Smooth muscle cell (in vitro differentiated cells): ENCODE results near the gene CACNG4. TPM values are rescaled to one million over a fixed set of nuclear protein-coding genes. Genes with fewer than 3 reads are reported as not detected.

Source experiments
- DNase-seq: peaks from one replicate; lab custom pipeline; 2025; ENCODE audit not compliant: unreplicated experiment; lab: John Stamatoyannopoulos, UW
- H2AFZ ChIP-seq: fragments of 200-600 bp; sonication (generic); 2 replicates; pipeline ENCODE4 v1.6.0; 2016; ENCODE audit warnings: antibody characterized with exemption, low read depth, mild to moderate bottlenecking
- H3F3A ChIP-seq: fragments of 200-600 bp; sonication (generic); 2 replicates; pipeline ENCODE4 v1.6.0; 2017; ENCODE audit warnings: antibody characterized with exemption, low read depth
- H3K27ac ChIP-seq: fragments of 200-600 bp; sonication (generic); 2 replicates; pipeline ENCODE4 v1.5.1; 2016; ENCODE audit warnings: low read depth, mild to moderate bottlenecking
- H3K27me3 ChIP-seq: fragments of 200-600 bp; sonication (generic); 2 replicates; pipeline ENCODE4 v1.6.1; 2016; ENCODE audit warnings: low read depth, mild to moderate bottlenecking
- H3K36me3 ChIP-seq: fragments of 200-600 bp; sonication (generic); 2 replicates; pipeline ENCODE4 v1.5.1; 2016; ENCODE audit warnings: low read depth
- H3K4me1 ChIP-seq: fragments of 200-600 bp; sonication (generic); 2 replicates; pipeline ENCODE4 v1.5.1; 2016; ENCODE audit warnings: low read depth
- H3K4me2 ChIP-seq: fragments of 200-600 bp; sonication (generic); 2 replicates; pipeline ENCODE4 v1.6.0; 2016; ENCODE audit warnings: mild to moderate bottlenecking
- H3K4me3 ChIP-seq: fragments of 200-600 bp; sonication (generic); 2 replicates; pipeline ENCODE4 v1.5.1; 2016; ENCODE audit warnings: mild to moderate bottlenecking
- H3K79me2 ChIP-seq: fragments of 200-600 bp; sonication (generic); 2 replicates; pipeline ENCODE4 v1.6.0; 2016; ENCODE audit warnings: low read depth, mild to moderate bottlenecking
- H3K9ac ChIP-seq: fragments of 200-600 bp; sonication (generic); 2 replicates; pipeline ENCODE4 v1.6.0; 2016; ENCODE audit warnings: low read depth
- H3K9me3 ChIP-seq: fragments of 200-600 bp; sonication (generic); replicated peaks from 2 replicates; pipeline ENCODE4 v1.5.1; 2016; ENCODE audit warnings: low read depth
- H4K20me1 ChIP-seq: fragments of 200-600 bp; sonication (generic); 2 replicates; pipeline ENCODE4 v1.6.0; 2016; ENCODE audit warnings: low read depth
- CTCF ChIP-seq: fragments of 200-600 bp; sonication (generic); IDR thresholded peaks from 2 replicates; pipeline ENCODE4 v1.5.1; 2017; ENCODE audit warnings: borderline replicate concordance, mild to moderate bottlenecking, antibody characterized with exemption; ENCODE audit not compliant: insufficient read depth, poor library complexity, severe bottlenecking
- WGBS: methylation state at CpG from one replicate; pipeline ENCODE4 v1.1.7; 2016; ENCODE audit warnings: low lambda C conversion rate; 5-methylcytosine and 5-hydroxymethylcytosine counted together
- polyA plus RNA-seq: library from polyadenylated mRNA; unstranded; fragments of >200 nt; fragmentation: Nextera tagmentation; extraction: Ambion mirVana; gene quantifications from 2 replicates; pipeline ENCODE4 v1.2.1, GENCODE V29; 2016
- total RNA-seq: library from RNA; depleted of rRNA; stranded (reverse); fragments of >200 nt; gene quantifications from 2 replicates; pipeline ENCODE4 v1.2.3, GENCODE V29; 2014

Gene CACNG4
- total and polyA plus RNA-seq, 2 experiments from 2014 or later, result 1.4 to 6.5 TPM

- no peak for DNase-seq
- 95% methylated on average over 12 of the region's 12 CpGs for WGBS
- no peaks in the 10 kb centered on the region for H3K9me3 ChIP-seq
Observed at GRCh38 chr17:67018471-67019434, 54.2 kb downstream of the CACNG4 start.

DNA sequence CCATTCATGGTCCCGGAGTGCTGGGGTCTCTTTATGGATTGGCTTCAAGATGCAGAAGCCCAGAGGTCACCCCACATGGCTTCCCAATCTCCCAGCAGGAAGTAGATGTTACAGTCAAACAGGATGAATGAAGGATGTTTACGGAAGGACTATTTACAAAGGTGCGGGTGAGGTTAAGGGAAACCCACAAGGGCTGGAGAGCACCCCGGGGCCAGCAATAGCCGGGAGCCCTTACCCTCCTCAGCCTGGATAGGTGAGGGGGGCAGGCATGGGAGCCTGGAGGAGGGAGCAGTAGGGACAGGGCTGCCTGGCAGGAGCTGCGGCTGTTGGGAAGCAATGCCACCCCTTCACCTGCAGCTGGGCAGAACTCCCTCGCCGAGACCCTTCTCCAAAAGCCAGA is 55.3 kb downstream of the CACNG4 start:
- H3K79me2 ChIP-seq, result no peaks in the 10 kb centered on the region
- no peak overlapping the region for H3K4me2 ChIP-seq
- no peaks in the 10 kb centered on the region for H3F3A ChIP-seq
- H3K9ac ChIP-seq, result no peak overlapping the region
- DNase-seq, result no peak
- 94% methylated on average over 8 of the region's 8 CpGs for WGBS
- no peak overlapping the region for H3K4me3 ChIP-seq
- H3K9me3 ChIP-seq, result no peaks in the 10 kb centered on the region
- H3K27me3 ChIP-seq, result no peaks in the 10 kb centered on the region
- no peaks in the 10 kb centered on the region for H3K36me3 ChIP-seq
- H3K27ac ChIP-seq, result no peak overlapping the region
- TF ChIP-seq CTCF, result no peak
- no peaks in the 10 kb centered on the region for H3K4me1 ChIP-seq
- H4K20me1 ChIP-seq, result no peaks in the 10 kb centered on the region
- no peak overlapping the region for H2AFZ ChIP-seq

More at GRCh38 chr17:67018471-67019434, 54.2 kb downstream of the CACNG4 start:
- H4K20me1 ChIP-seq, result no peaks in the 10 kb centered on the region
- H3K4me3 ChIP-seq, result no peak overlapping the region
- H3K4me2 ChIP-seq, result no peak overlapping the region
- no peak for TF ChIP-seq CTCF
- H3K36me3 ChIP-seq, result no peaks in the 10 kb centered on the region
- H3K27ac ChIP-seq, result no peak overlapping the region
- H3K79me2 ChIP-seq, result no peaks in the 10 kb centered on the region
- H2AFZ ChIP-seq, result no peak overlapping the region
- no peaks in the 10 kb centered on the region for H3K4me1 ChIP-seq
- H3K9ac ChIP-seq, result no peak overlapping the region
- no peaks in the 10 kb centered on the region for H3K27me3 ChIP-seq
- no peaks in the 10 kb centered on the region for H3F3A ChIP-seq

DNA sequence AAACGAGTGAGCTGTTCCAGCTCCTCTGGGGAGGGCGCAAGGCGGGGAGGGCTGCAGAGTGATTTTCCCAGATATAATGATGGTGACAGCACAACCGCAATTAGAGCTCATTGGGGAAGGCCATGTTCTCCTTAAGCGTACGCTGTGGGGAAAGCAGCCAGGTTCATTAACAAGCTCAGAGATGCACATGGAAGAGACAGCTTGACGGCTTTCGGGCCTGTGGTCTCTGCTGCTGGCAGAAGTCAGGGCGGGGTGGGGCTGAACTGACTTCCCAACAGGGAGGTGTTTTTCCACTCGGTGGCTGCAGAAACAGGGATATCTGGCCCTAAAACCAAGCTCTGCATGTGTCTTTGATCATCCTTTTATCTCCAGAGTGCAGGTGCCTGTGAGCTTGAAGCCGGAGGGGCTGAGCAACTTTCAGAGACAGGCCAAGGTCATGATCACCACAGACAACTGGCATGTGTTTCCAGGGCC is 55.8 kb downstream of the CACNG4 start:
- no peak overlapping the region for H3K4me3 ChIP-seq
- H4K20me1 ChIP-seq, result no peaks in the 10 kb centered on the region
- H3K9ac ChIP-seq, result no peak overlapping the region
- H2AFZ ChIP-seq, result no peak overlapping the region
- no peaks in the 10 kb centered on the region for H3K79me2 ChIP-seq
- no peaks in the 10 kb centered on the region for H3K4me1 ChIP-seq
- H3K36me3 ChIP-seq, result no peaks in the 10 kb centered on the region
- H3K27me3 ChIP-seq, result no peaks in the 10 kb centered on the region
- no peaks in the 10 kb centered on the region for H3F3A ChIP-seq
- WGBS, result 91% methylated on average over 11 of the region's 11 CpGs
- H3K27ac ChIP-seq, result no peak overlapping the region
- no peak overlapping the region for H3K4me2 ChIP-seq
- no peaks in the 10 kb centered on the region for H3K9me3 ChIP-seq
- no peak for DNase-seq
- no peak for TF ChIP-seq CTCF

DNA sequence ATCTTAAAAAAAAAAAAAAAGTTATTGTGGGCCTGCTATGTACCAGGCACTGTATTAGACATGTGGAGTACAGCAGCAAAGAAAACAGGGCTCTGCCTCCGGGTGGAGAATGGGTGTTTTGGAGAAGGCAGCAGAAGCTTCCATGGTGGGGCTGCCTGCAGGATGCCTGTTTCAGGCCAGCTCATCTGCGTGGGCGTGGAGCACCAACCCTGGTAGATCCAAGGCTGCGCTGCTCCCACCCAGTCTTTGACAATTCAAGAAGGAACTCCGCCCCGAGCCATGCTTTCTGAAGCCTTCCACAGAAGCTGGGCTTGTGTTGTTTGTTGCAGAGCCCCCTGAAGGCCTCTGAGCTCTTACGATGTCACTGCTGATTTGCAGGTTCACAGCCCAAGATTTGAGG is 56.7 kb downstream of the CACNG4 start:
- Histone ChIP-seq H3K4me2 (no peak overlapping the region), H3K36me3 (no peaks in the 10 kb centered on the region), H2AFZ (no peak overlapping the region), H3K27me3 (no peaks in the 10 kb centered on the region), H3K4me3 (no peak overlapping the region), H3K9me3 (no peaks in the 10 kb centered on the region), H4K20me1 (no peaks in the 10 kb centered on the region), H3K79me2 (no peaks in the 10 kb centered on the region), H3K4me1 (no peaks in the 10 kb centered on the region), H3K9ac (no peak overlapping the region), H3F3A (no peaks in the 10 kb centered on the region), H3K27ac (no peak overlapping the region)
- no peak for TF ChIP-seq CTCF
- WGBS, result 89% methylated on average over 7 of the region's 7 CpGs
- no peak for DNase-seq
